ENCODE measurements around the gene PILRA.
"Not testable (repeated sequence)": the region's sequence is repeated elsewhere in the genome, so short reads cannot be mapped to it uniquely, and the experiment has no call there.

- not testable (repeated sequence) for TF ChIP-seq CTCF (IDR thresholded peaks at IDR 0.05); EZH2 (IDR thresholded peaks at IDR 0.05; ENCODE audit: borderline replicate concordance, insufficient read depth, low read depth, low read length, poor library complexity, severe bottlenecking)
These were observed 46.4 kb upstream of the PILRA start for GRCh38 chr7:100326914-100327313.

Measured in B cell (primary cell).